ENCODE data around the gene IDE.

GRCh38 chr10:92595505-92595904, 21.6 kb upstream of the IDE start:
- TF ChIP-seq, protein P1, sequence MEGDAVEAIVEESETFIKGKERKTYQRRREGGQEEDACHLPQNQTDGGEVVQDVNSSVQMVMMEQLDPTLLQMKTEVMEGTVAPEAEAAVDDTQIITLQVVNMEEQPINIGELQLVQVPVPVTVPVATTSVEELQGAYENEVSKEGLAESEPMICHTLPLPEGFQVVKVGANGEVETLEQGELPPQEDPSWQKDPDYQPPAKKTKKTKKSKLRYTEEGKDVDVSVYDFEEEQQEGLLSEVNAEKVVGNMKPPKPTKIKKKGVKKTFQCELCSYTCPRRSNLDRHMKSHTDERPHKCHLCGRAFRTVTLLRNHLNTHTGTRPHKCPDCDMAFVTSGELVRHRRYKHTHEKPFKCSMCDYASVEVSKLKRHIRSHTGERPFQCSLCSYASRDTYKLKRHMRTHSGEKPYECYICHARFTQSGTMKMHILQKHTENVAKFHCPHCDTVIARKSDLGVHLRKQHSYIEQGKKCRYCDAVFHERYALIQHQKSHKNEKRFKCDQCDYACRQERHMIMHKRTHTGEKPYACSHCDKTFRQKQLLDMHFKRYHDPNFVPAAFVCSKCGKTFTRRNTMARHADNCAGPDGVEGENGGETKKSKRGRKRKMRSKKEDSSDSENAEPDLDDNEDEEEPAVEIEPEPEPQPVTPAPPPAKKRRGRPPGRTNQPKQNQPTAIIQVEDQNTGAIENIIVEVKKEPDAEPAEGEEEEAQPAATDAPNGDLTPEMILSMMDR (IDR thresholded peaks at IDR 0.05; ENCODE audit: borderline replicate concordance, extremely low read depth, low read length, poor library complexity, severe bottlenecking), result no peak
- TF ChIP-seq EZH2 (IDR thresholded peaks at IDR 0.05; ENCODE audit: borderline replicate concordance, low read depth, low read length, severe bottlenecking), result no peak

All from DND-41 (cell line).